ENCODE results near the gene RBM26. TPM values are rescaled to one million over a fixed set of nuclear protein-coding genes. Genes with fewer than 3 reads are reported as not detected.

RBM26 gene
- total RNA-seq, 1 donor from 2014 or later: 42.0 TPM

GRCh38 chr13:79448413-79448812 lies 42.4 kb upstream of the RBM26 start:
- Histone ChIP-seq H3K4me1 (no peaks in the 10 kb centered on the region), H3K9me3 (no peaks in the 10 kb centered on the region), H3K4me3 (no peak overlapping the region), H3K27me3 (no peaks in the 10 kb centered on the region), H3K36me3 (no peaks in the 10 kb centered on the region), H3K27ac (no peak overlapping the region)
- TF ChIP-seq CTCF (IDR thresholded peaks at IDR 0.05): no peak
- DNase-seq (no peak), ATAC-seq (peak; percentile 21)
- intact Hi-C loops (cut with DNase I): no loop called here

GRCh38 chr13:79447741-79448140 lies 41.7 kb upstream of the RBM26 start:
- no peak overlapping the region for H3K4me3 ChIP-seq
- H3K4me1 ChIP-seq: no peaks in the 10 kb centered on the region
- intact Hi-C loops (cut with DNase I): no loop called here
- no peak for ATAC-seq
- H3K36me3 ChIP-seq: no peaks in the 10 kb centered on the region
- no peaks in the 10 kb centered on the region for H3K9me3 ChIP-seq
- no peaks in the 10 kb centered on the region for H3K27me3 ChIP-seq
- no peak overlapping the region for H3K27ac ChIP-seq
- no peak for TF ChIP-seq CTCF (IDR thresholded peaks at IDR 0.05)
- DNase-seq: no peak

- H3K27me3 ChIP-seq: no peaks in the 10 kb centered on the region
- no peak for DNase-seq
- no peaks in the 10 kb centered on the region for H3K9me3 ChIP-seq
- H3K4me1 ChIP-seq: no peaks in the 10 kb centered on the region
- no peaks in the 10 kb centered on the region for H3K36me3 ChIP-seq
- intact Hi-C loops (cut with DNase I): no loop called here
- TF ChIP-seq CTCF (IDR thresholded peaks at IDR 0.05): no peak
- ATAC-seq: no peak
- no peak overlapping the region for H3K4me3 ChIP-seq
- H3K27ac ChIP-seq: no peak overlapping the region
Observed at GRCh38 chr13:79447141-79447540, 41.1 kb upstream of the RBM26 start.

GRCh38 chr13:79445968-79446645 lies 40.1 kb upstream of the RBM26 start:
- H3K27ac ChIP-seq: no peak overlapping the region
- H3K9me3 ChIP-seq: no peaks in the 10 kb centered on the region
- H3K4me1 ChIP-seq: no peaks in the 10 kb centered on the region
- no peak for DNase-seq
- intact Hi-C loops (cut with DNase I): no loop called here
- H3K27me3 ChIP-seq: no peaks in the 10 kb centered on the region
- no peaks in the 10 kb centered on the region for H3K36me3 ChIP-seq
- no peak for TF ChIP-seq CTCF (IDR thresholded peaks at IDR 0.05)
- no peak overlapping the region for H3K4me3 ChIP-seq
- ATAC-seq: no peak

GRCh38 chr13:79442706-79443105 lies 36.7 kb upstream of the RBM26 start:
- no peak for TF ChIP-seq CTCF (IDR thresholded peaks at IDR 0.05)
- Histone ChIP-seq H3K36me3 (no peaks in the 10 kb centered on the region), H3K4me1 (no peaks in the 10 kb centered on the region), H3K9me3 (no peaks in the 10 kb centered on the region), H3K27me3 (no peaks in the 10 kb centered on the region), H3K4me3 (no peak overlapping the region), H3K27ac (no peak overlapping the region)
- intact Hi-C loops (cut with DNase I): no loop called here
- DNase-seq: no peak
- ATAC-seq: no peak

- DNase-seq: no peak
- intact Hi-C loops (cut with DNase I): no loop called here
- Histone ChIP-seq H3K9me3 (no peaks in the 10 kb centered on the region), H3K4me3 (no peak overlapping the region), H3K27me3 (no peaks in the 10 kb centered on the region), H3K4me1 (no peaks in the 10 kb centered on the region), H3K27ac (no peak overlapping the region), H3K36me3 (no peaks in the 10 kb centered on the region)
- no peak for TF ChIP-seq CTCF (IDR thresholded peaks at IDR 0.05)
- no peak for ATAC-seq
Observed at GRCh38 chr13:79442221-79442620, 36.2 kb upstream of the RBM26 start.

Data from upper lobe of right lung (tissue), 1 donor.